Measurements from ENCODE around the gene GBX2.

DNA sequence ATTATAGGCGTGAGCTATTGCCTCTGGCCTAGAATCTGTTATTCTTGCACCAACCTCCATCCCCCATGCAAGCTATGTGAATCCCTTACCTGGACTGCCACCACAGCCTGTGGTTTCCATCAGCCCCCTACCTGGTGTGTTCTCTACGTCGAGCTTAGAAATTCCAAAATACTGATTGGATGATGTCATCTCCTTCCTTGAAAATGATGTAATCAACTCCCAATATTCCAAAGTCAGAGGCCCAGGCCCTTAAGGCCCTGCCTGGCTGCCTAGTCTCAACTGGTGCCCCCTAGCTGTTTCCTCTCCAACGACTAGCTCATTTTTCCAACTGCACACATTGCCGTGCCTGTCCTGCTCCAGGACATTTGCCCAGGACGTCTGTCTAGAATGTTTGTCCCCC lies 41.3 kb upstream of the GBX2 start:
- TF ChIP-seq POLR2AphosphoS5 (IDR thresholded peaks at IDR 0.05) (no peak), POLR2A (IDR thresholded peaks at IDR 0.05) (no peak)

Measured in gastroesophageal sphincter (tissue), 2 donors.